Myocyte (in vitro differentiated cells): ENCODE results near the gene PDE4D. TPM values are rescaled to one million over a fixed set of nuclear protein-coding genes. Genes with fewer than 3 reads are reported as not detected.
A peak's percentile ranks its signal among the peaks of the same experiment; 100 is the strongest.
"Not testable (repeated sequence)": the region's sequence is repeated elsewhere in the genome, so short reads cannot be mapped to it uniquely, and the experiment has no call there.

Experiments used
- DNase-seq: peaks from one replicate; pipeline ENCODE4 v3.0.0-alpha.2; 2012; ENCODE audit warnings: low read depth
- total RNA-seq: library from RNA; depleted of rRNA; stranded (reverse); fragments of >200 nt; gene quantifications from 2 replicates; pipeline ENCODE4 v1.2.3, GENCODE V29; 2014

The PDE4D gene
- total RNA-seq, 1 donor from 2014 or later: 26.8 TPM

DNA sequence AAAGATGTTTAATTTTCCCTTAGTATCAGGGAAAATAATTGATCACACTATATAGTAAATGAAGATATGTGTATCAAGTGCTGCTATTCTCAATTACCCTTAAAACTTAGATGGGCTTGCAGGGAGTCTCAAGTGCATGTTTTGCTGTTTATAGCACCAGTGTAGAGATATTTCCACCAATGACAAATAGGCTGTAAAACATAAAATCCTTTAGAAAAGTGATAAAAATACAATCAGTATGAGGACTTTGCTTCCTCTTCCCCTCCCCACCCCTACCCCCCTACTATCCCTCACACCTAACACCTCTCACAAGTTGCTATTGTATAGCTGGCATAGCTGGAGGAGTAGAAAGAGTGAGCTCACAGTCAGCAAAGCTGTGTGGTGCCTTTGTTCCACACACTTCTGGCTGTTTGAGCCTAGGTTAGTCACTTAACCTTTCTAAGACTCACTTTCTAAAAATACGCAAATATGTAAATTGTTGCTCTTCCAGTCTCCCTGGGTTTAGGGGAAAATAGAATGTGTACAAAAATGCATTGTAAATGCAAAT lies 93.1 kb downstream of the PDE4D start:
- no peak for DNase-seq

GRCh38 chr5:59799668-59800346 lies 93.7 kb downstream of the PDE4D start:
- DNase-seq: peak; percentile 71

GRCh38 chr5:59798862-59799667 lies 94.5 kb downstream of the PDE4D start:
- no peak for DNase-seq

- no peak for DNase-seq
Observed at GRCh38 chr5:59795141-59795540, 98.4 kb downstream of the PDE4D start.

GRCh38 chr5:59792983-59793585 lies 100.4 kb downstream of the PDE4D start:
- DNase-seq: peak; percentile 69

GRCh38 chr5:59791617-59792016 lies 101.9 kb downstream of the PDE4D start:
- no peak for DNase-seq

GRCh38 chr5:59790776-59791475 lies 102.6 kb downstream of the PDE4D start:
- DNase-seq: no peak

DNA sequence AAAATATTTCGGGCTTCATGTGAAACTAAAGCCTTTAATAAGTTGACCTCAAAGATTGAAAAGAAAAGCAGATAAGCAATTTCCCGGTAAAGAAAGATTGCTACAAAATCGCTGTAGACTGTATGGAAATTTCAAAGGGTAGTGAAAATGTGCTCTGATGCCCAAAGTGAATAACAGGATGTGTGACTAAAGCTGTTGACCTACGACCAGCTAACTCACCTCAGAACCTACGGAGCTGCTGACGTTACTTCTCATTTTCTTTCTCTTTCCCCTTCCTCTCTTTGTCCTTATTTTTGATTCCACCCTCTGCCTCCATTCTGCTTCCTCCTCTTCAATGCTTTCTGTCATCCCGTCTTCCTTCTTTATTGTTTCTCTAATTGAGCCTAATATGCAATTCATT lies 103.2 kb downstream of the PDE4D start:
- no peak for DNase-seq

- no peak for DNase-seq
Observed at GRCh38 chr5:59789894-59790293, 103.6 kb downstream of the PDE4D start.

DNA sequence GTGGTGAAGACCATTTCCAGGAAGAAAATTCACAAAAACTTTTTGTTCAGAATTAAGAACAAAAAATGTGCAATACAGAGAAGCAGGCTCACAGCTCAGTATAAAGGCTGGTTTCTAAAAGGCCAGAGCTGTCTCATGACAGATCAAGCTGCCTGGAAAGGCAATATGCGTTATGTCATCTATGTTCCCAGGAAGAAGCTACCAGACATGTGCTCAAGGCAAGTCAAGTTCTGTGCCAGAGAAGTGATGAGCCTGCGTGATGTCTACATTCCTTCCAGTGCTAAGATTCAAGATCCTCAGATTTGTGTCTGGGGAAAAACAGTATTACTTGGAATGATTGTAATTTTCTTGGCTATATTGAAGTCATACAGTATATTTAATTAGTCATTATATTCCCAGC lies 104.3 kb downstream of the PDE4D start:
- no peak for DNase-seq

DNA sequence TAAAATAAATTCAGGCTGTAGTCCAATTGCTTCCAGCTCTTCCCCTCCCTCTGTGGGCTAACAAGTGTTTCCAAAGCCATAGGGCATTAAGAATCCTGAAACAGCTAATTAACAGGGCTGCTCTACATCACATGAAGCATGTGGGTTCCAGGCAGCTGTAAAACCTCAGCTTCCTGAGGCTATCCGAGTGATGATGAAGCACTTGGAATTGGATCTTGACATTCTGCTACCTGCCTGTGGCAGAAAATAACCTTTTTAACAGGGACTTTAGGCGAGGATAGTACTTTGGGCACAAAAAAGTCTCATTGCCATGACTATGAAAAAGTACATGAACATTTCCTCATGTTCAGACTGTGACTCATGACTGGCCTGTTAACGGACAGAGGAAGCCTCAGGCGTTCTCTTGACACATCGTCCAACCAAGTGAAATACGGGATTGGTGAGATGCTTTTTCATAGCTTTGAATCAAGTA lies 107.2 kb downstream of the PDE4D start:
- DNase-seq: peak; percentile 43

GRCh38 chr5:59785676-59786333 lies 107.7 kb downstream of the PDE4D start:
- DNase-seq: no peak

GRCh38 chr5:59784708-59785107 lies 108.8 kb downstream of the PDE4D start:
- not testable (repeated sequence) for DNase-seq

DNA sequence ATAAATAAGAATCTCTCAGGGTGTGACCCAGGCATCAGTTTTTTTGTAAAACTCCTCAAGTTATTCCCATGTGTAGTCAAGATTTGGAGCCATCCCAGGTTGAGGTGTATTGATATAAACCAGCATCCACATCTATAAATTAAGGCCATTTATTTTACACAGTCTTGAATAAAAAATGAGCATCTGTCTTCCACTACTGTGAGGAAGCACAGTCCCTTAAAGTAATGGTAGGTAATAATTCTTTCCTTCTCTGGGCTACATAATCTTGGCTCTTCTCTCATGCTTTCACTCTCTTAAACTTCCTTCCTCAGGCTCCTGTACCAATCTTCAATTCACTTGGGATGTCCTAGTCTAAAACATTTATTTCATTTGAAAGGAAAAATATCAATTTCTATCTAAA lies 110.3 kb downstream of the PDE4D start:
- DNase-seq: no peak

DNA sequence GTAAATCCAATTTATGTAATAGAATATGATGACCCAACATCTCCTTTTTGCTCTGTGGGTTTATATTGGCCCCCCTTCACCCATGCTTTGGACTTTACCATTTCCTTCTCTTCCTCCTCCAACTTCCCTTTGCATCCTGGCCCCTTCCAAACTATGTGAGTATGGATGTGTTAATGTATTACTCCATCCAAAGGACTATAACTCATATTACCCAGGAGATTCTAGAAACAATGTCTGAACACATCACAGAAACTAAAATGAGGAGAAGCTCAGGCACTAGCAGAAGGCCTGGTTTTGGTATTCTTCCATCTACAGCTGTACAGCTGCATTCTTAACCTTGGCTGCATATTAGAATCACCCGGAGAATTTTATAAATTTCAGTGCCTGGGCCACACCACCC lies 110.7 kb downstream of the PDE4D start:
- DNase-seq: no peak

DNA sequence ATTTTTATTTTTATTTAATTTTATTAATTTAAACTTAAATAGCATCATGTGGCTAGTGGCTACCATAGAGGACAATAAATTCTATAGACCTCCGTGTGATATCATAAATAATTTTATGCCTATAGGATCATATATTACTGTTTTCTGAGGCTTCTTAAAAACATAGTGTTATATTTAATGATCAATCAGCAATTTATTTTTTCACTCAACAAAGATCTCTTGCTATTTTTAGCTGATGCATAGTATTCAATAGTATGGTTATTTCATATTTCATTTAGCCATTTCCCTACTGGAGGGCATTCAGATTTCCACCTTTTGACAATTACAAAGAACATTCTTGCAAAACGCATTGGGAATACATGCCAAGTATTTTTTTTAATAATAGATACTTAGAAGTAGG lies 114.1 kb downstream of the PDE4D start:
- DNase-seq: no peak

DNA sequence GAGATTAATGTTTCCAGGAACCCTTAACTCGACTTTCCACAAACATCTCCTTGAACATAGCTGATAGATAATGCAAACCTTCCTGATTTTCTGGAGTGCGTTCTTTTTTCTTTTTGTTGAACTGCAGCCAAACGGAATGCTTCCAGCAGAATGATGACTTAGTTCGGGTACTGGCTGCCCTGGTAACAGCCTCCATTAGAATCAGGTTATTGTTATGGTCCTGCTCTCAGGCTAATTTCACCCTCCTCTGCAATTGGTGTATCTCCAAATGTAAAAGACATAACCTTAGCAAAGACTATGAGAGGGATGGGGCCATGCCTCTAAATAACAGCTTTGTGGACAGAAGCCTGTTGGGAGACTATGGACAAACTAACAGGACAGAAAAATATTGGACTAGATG lies 116.5 kb downstream of the PDE4D start:
- no peak for DNase-seq

DNA sequence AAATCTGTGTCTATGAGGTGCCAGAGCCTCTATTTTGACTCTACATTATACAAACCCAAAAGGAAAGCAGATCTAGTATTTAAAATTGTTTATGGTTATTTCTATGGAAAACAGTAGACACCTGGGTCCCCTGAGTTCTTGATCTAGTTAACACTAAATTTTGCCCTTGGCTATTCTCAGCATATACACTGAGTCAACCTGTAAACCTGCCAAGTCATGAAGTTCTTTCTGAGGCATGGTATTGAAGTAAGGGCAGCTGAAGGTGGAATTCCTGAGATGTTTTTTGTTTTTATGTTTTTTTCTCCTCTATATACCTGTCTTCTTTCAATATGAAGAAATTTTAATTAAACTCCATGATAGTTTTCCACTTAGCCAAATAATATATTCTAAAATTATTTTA lies 120.2 kb downstream of the PDE4D start:
- no peak for DNase-seq

- DNase-seq: no peak
Observed at GRCh38 chr5:59772757-59773156, 120.8 kb downstream of the PDE4D start.

GRCh38 chr5:59772206-59772605 lies 121.3 kb downstream of the PDE4D start:
- DNase-seq: no peak

DNA sequence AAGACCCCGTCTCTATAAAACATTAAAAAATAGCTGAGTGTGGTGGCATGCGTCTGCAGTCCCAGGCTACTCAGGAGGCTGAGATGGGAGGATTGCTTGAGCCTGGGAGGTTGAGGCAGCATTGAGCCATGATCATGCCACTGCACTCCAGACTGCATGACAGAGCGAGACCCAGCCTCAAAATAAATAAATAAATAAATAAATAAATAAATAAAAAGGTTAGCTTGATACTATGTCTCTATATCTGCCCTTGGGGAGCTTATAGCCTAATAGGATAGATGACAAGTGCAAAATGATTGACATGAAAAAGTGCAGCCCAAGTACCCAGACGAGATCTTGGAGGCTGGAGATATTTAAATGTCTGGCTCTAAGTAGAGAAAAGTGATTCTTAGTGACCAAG lies 122.6 kb downstream of the PDE4D start:
- DNase-seq: no peak
